ENCODE measurements around the gene CDS1.
"Not testable (repeated sequence)": the region's sequence is repeated elsewhere in the genome, so short reads cannot be mapped to it uniquely, and the experiment has no call there.

CDS1 gene

GRCh38 chr4:84611531-84611930, 28.6 kb downstream of the CDS1 start:
- DNase-seq (ENCODE audit: low spot score) = no peak

- DNase-seq (ENCODE audit: low spot score) = no peak
These were observed 32.0 kb downstream of the CDS1 start for GRCh38 chr4:84614891-84615290.

- DNase-seq (ENCODE audit: low spot score) = no peak
These were observed 32.4 kb downstream of the CDS1 start for GRCh38 chr4:84615355-84615754.

GRCh38 chr4:84622959-84623358, 40.0 kb downstream of the CDS1 start:
- DNase-seq (ENCODE audit: low spot score) = no peak

GRCh38 chr4:84623661-84624060, 40.7 kb downstream of the CDS1 start:
- no peak for DNase-seq (ENCODE audit: low spot score)

- no peak for DNase-seq (ENCODE audit: low spot score)
These were observed 43.7 kb downstream of the CDS1 start for GRCh38 chr4:84626673-84627072.

GRCh38 chr4:84631573-84631972, 48.6 kb downstream of the CDS1 start:
- DNase-seq (ENCODE audit: low spot score) = no peak

GRCh38 chr4:84632092-84632491, 49.2 kb downstream of the CDS1 start:
- DNase-seq (ENCODE audit: low spot score) = no peak

GRCh38 chr4:84634961-84635360, 52.0 kb downstream of the CDS1 start:
- DNase-seq (ENCODE audit: low spot score) = no peak

GRCh38 chr4:84638092-84638491, 55.2 kb downstream of the CDS1 start:
- DNase-seq (ENCODE audit: low spot score) = no peak

GRCh38 chr4:84639145-84639544, 56.2 kb downstream of the CDS1 start:
- no peak for DNase-seq (ENCODE audit: low spot score)

GRCh38 chr4:84644087-84644486, 61.2 kb downstream of the CDS1 start:
- no peak for DNase-seq (ENCODE audit: low spot score)

GRCh38 chr4:84647312-84647884, 64.5 kb downstream of the CDS1 start:
- DNase-seq (ENCODE audit: low spot score) = peak; percentile 34

GRCh38 chr4:84648178-84648577, 65.3 kb downstream of the CDS1 start:
- no peak for DNase-seq (ENCODE audit: low spot score)

- no peak for DNase-seq (ENCODE audit: low spot score)
These were observed 66.1 kb downstream of the CDS1 start for GRCh38 chr4:84648863-84649647.

GRCh38 chr4:84651499-84651898, 68.6 kb downstream of the CDS1 start:
- DNase-seq (ENCODE audit: low spot score) = no peak

GRCh38 chr4:84652478-84652877, 69.6 kb downstream of the CDS1 start:
- no peak for DNase-seq (ENCODE audit: low spot score)

- DNase-seq (ENCODE audit: low spot score) = no peak
These were observed 77.7 kb downstream of the CDS1 start for GRCh38 chr4:84660606-84661005.

GRCh38 chr4:84661191-84661939, 78.4 kb downstream of the CDS1 start:
- no peak for DNase-seq (ENCODE audit: low spot score)

GRCh38 chr4:84664767-84665166, 81.8 kb downstream of the CDS1 start:
- DNase-seq (ENCODE audit: low spot score) = not testable (repeated sequence)

- DNase-seq (ENCODE audit: low spot score) = no peak
These were observed 83.5 kb downstream of the CDS1 start for GRCh38 chr4:84666439-84666838.

- no peak for DNase-seq (ENCODE audit: low spot score)
These were observed 86.3 kb downstream of the CDS1 start for GRCh38 chr4:84669201-84669600.

GRCh38 chr4:84672177-84672576, 89.2 kb downstream of the CDS1 start:
- DNase-seq (ENCODE audit: low spot score) = no peak
